ENCODE results near the gene ATRAID.
"Not testable (repeated sequence)": the region's sequence is repeated elsewhere in the genome, so short reads cannot be mapped to it uniquely, and the experiment has no call there.

The ATRAID gene

DNA sequence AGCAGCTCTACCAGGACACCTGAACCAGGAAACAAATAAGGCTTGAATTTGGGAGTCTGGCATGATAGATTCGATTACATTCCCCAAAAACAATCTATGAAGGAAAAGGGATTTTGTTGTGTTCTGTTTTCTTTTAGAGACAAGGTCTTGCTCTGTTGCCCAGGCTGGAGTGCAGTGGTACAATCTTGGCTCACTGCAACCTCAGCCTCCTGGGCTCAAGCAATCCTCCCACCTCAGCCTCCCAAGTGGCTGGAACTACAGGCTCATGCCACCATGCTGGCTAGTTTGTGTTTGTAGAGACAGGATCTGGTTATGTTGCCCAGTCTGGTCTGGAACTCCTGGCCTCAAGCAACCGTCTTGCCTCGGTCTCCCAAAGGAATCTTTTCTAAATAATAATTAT, 13.8 kb upstream of the ATRAID start:
- not testable (repeated sequence) for H3K23ac ChIP-seq (ENCODE audit: low read length); H3K18ac ChIP-seq (ENCODE audit: low read length); H2BK15ac ChIP-seq (replicated peaks; ENCODE audit: low read depth); H2BK5ac ChIP-seq (ENCODE audit: low read length); H3K4me1 ChIP-seq (ENCODE audit: control insufficient read depth, low read depth, low read length); H3K36me3 ChIP-seq (ENCODE audit: control insufficient read depth, insufficient read depth, low read length); H3K79me2 ChIP-seq (ENCODE audit: control insufficient read depth, insufficient read depth, low read length); H3K27ac ChIP-seq (ENCODE audit: low read depth, low read length); H4K5ac ChIP-seq (ENCODE audit: low read length); H3K27me3 ChIP-seq (ENCODE audit: insufficient read depth, low read length, poor library complexity); H3K79me1 ChIP-seq (ENCODE audit: low read length); DNase-seq; H4K8ac ChIP-seq (ENCODE audit: low read depth, low read length); H2BK120ac ChIP-seq (ENCODE audit: low read depth, low read length); H3K56ac ChIP-seq (ENCODE audit: low read length); H3K4me2 ChIP-seq (ENCODE audit: low read length); H2AK5ac ChIP-seq (ENCODE audit: low read length); H3K4ac ChIP-seq (ENCODE audit: low read depth, low read length); H3K4me3 ChIP-seq (ENCODE audit: low read length); H3K9ac ChIP-seq (ENCODE audit: low read length)
- no CpG with 5 or more reads among the region's 3 CpGs for WGBS (ENCODE audit: extremely low coverage, insufficient coverage, low lambda C conversion rate)

DNA sequence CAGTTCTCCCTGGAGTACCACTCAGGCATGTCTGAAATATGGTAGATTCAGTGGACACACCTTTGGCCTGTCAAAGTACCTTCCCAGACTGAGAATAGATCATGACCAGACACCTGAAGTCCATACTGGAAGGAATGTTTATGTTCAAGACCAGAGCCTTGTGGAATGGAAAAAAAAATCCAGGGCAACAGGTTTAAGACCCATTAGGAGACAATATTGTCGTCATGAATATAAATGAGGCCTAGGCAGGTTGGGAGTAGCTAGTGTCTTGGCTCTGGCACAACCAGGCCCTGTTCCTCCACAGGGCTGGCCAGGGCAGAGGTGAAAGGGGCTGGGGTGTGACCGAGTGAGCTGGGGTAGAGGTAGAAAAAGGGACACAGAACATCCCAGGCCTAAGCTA, 13.2 kb upstream of the ATRAID start:
- Histone ChIP-seq H3K4ac (ENCODE audit: low read depth, low read length) (no peak overlapping the region), H3K23ac (ENCODE audit: low read length) (no peak overlapping the region), H3K36me3 (ENCODE audit: control insufficient read depth, insufficient read depth, low read length) (peaks cover 13% of the 10 kb centered on the region), H3K79me1 (ENCODE audit: low read length) (no peaks in the 10 kb centered on the region), H4K8ac (ENCODE audit: low read depth, low read length) (no peak overlapping the region), H2BK15ac (replicated peaks; ENCODE audit: low read depth) (no peak overlapping the region), H4K5ac (ENCODE audit: low read length) (no peak overlapping the region), H2BK120ac (ENCODE audit: low read depth, low read length) (no peak overlapping the region), H2BK5ac (ENCODE audit: low read length) (no peak overlapping the region), H3K4me1 (ENCODE audit: control insufficient read depth, low read depth, low read length) (no peaks in the 10 kb centered on the region), H3K18ac (ENCODE audit: low read length) (no peak overlapping the region), H3K9ac (ENCODE audit: low read length) (no peak overlapping the region), H3K27ac (ENCODE audit: low read depth, low read length) (no peak overlapping the region), H3K56ac (ENCODE audit: low read length) (no peak overlapping the region), H2AK5ac (ENCODE audit: low read length) (no peak overlapping the region), H3K4me2 (ENCODE audit: low read length) (no peak overlapping the region), H3K27me3 (ENCODE audit: insufficient read depth, low read length, poor library complexity) (no peaks in the 10 kb centered on the region), H3K79me2 (ENCODE audit: control insufficient read depth, insufficient read depth, low read length) (no peaks in the 10 kb centered on the region), H3K4me3 (ENCODE audit: low read length) (no peak overlapping the region)
- WGBS (ENCODE audit: extremely low coverage, insufficient coverage, low lambda C conversion rate): no CpG with 5 or more reads among the region's 2 CpGs
- DNase-seq: no peak

DNA sequence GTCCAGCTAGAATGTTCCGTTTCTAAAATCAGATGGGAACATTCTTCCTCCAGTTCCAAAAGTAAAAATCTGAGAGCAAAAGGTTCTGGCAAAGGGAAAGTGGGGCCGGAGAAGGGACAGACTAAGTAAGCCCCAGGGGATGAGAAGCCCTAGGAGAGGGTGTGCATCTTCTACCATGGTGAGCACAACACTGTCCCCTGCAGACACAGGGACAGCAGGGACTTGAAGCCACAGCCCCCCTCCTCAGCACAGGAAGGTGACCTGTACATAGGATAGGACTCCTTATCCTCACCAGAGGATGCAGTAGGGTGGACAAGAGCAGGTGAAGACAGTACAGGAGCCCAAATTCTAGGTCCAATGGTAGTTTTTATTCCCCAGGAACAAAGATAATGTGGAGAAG, 12.6 kb upstream of the ATRAID start:
- H3K27ac ChIP-seq (ENCODE audit: low read depth, low read length): no peak overlapping the region
- no peaks in the 10 kb centered on the region for H3K79me2 ChIP-seq (ENCODE audit: control insufficient read depth, insufficient read depth, low read length)

DNA sequence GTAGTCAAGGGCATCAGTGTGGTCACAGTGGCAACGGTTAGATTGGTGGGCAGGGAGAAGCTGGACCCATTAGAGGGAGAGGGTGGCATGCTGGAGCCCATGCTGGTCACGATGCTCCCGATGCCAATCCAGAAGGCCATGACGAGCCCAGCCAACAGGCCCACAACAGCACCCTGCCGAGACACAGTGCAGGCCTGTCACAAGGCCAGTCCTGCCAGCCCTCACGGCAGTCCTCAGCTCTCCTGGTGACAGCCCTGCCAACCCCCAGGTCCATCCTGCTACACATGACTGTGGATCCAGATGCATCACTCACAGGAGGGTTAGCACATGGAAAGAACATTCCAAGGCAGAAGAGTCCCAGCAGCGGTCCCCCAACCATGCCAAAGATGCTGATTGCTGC, 10.2 kb upstream of the ATRAID start:
- no peaks in the 10 kb centered on the region for H3K79me1 ChIP-seq (ENCODE audit: low read length)
- H3K4me1 ChIP-seq (ENCODE audit: control insufficient read depth, low read depth, low read length): no peaks in the 10 kb centered on the region
- DNase-seq: no peak
- H3K18ac ChIP-seq (ENCODE audit: low read length): no peak overlapping the region
- H3K79me2 ChIP-seq (ENCODE audit: control insufficient read depth, insufficient read depth, low read length): no peaks in the 10 kb centered on the region
- no peak overlapping the region for H2BK120ac ChIP-seq (ENCODE audit: low read depth, low read length)
- H3K36me3 ChIP-seq (ENCODE audit: control insufficient read depth, insufficient read depth, low read length): peaks cover 22% of the 10 kb centered on the region
- H3K27me3 ChIP-seq (ENCODE audit: insufficient read depth, low read length, poor library complexity): no peaks in the 10 kb centered on the region
- no peak overlapping the region for H4K5ac ChIP-seq (ENCODE audit: low read length)
- WGBS (ENCODE audit: extremely low coverage, insufficient coverage, low lambda C conversion rate): no CpG with 5 or more reads among the region's 7 CpGs
- no peak overlapping the region for H3K27ac ChIP-seq (ENCODE audit: low read depth, low read length)
- H3K4me2 ChIP-seq (ENCODE audit: low read length): no peak overlapping the region
- no peak overlapping the region for H3K56ac ChIP-seq (ENCODE audit: low read length)
- no peak overlapping the region for H3K4ac ChIP-seq (ENCODE audit: low read depth, low read length)
- H3K9ac ChIP-seq (ENCODE audit: low read length): no peak overlapping the region
- no peak overlapping the region for H2BK15ac ChIP-seq (replicated peaks; ENCODE audit: low read depth)
- no peak overlapping the region for H2AK5ac ChIP-seq (ENCODE audit: low read length)
- no peak overlapping the region for H2BK5ac ChIP-seq (ENCODE audit: low read length)
- H4K8ac ChIP-seq (ENCODE audit: low read depth, low read length): no peak overlapping the region
- no peak overlapping the region for H3K4me3 ChIP-seq (ENCODE audit: low read length)
- no peak overlapping the region for H3K23ac ChIP-seq (ENCODE audit: low read length)

More for the DNA sequence above, 12.6 kb upstream of the ATRAID start:
- no peak overlapping the region for H3K18ac ChIP-seq (ENCODE audit: low read length)
- no peak overlapping the region for H2BK120ac ChIP-seq (ENCODE audit: low read depth, low read length)
- H3K9ac ChIP-seq (ENCODE audit: low read length): no peak overlapping the region
- no peak overlapping the region for H2BK5ac ChIP-seq (ENCODE audit: low read length)
- no peaks in the 10 kb centered on the region for H3K4me1 ChIP-seq (ENCODE audit: control insufficient read depth, low read depth, low read length)
- no peak for DNase-seq
- H3K4me3 ChIP-seq (ENCODE audit: low read length): no peak overlapping the region
- H4K8ac ChIP-seq (ENCODE audit: low read depth, low read length): no peak overlapping the region
- H3K4me2 ChIP-seq (ENCODE audit: low read length): no peak overlapping the region
- H3K56ac ChIP-seq (ENCODE audit: low read length): no peak overlapping the region
- no peak overlapping the region for H2BK15ac ChIP-seq (replicated peaks; ENCODE audit: low read depth)
- H3K23ac ChIP-seq (ENCODE audit: low read length): no peak overlapping the region
- WGBS (ENCODE audit: extremely low coverage, insufficient coverage, low lambda C conversion rate): no CpG with 5 or more reads among the region's 2 CpGs
- H4K5ac ChIP-seq (ENCODE audit: low read length): no peak overlapping the region
- H3K27me3 ChIP-seq (ENCODE audit: insufficient read depth, low read length, poor library complexity): no peaks in the 10 kb centered on the region
- no peak overlapping the region for H3K4ac ChIP-seq (ENCODE audit: low read depth, low read length)
- H3K36me3 ChIP-seq (ENCODE audit: control insufficient read depth, insufficient read depth, low read length): peaks cover 16% of the 10 kb centered on the region
- H3K79me1 ChIP-seq (ENCODE audit: low read length): no peaks in the 10 kb centered on the region
- H2AK5ac ChIP-seq (ENCODE audit: low read length): no peak overlapping the region

DNA sequence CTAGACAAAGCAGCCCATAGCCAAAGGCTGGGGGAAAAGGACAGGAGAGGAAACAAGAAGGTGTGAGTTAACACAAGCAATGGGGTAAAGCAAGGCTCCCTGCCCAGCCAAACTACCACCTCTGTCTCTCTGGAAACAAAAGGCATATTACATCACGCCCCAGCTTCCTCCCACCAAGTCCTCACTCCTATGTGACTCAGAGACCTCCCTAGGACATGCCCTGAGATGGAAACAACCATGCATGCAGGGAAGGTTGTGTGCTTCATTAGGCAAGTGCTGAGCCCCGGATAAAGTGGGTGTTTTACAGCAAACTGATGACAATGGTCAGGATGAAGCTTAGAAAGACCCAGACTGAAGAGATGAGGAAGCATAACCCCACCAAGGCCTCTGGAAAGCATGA, 9.0 kb upstream of the ATRAID start:
- H4K5ac ChIP-seq (ENCODE audit: low read length): no peak overlapping the region
- no peak overlapping the region for H3K4ac ChIP-seq (ENCODE audit: low read depth, low read length)
- WGBS (ENCODE audit: extremely low coverage, insufficient coverage, low lambda C conversion rate): no CpG with 5 or more reads among the region's 2 CpGs
- no peak overlapping the region for H2BK120ac ChIP-seq (ENCODE audit: low read depth, low read length)
- no peak overlapping the region for H3K56ac ChIP-seq (ENCODE audit: low read length)
- no peak overlapping the region for H3K4me2 ChIP-seq (ENCODE audit: low read length)
- no peak overlapping the region for H2AK5ac ChIP-seq (ENCODE audit: low read length)
- no peak overlapping the region for H3K27ac ChIP-seq (ENCODE audit: low read depth, low read length)
- no peak overlapping the region for H4K8ac ChIP-seq (ENCODE audit: low read depth, low read length)
- H3K9ac ChIP-seq (ENCODE audit: low read length): no peak overlapping the region
- no peak overlapping the region for H2BK15ac ChIP-seq (replicated peaks; ENCODE audit: low read depth)
- peaks cover 4% of the 10 kb centered on the region for H3K79me1 ChIP-seq (ENCODE audit: low read length)
- no peak overlapping the region for H3K23ac ChIP-seq (ENCODE audit: low read length)
- H2BK5ac ChIP-seq (ENCODE audit: low read length): no peak overlapping the region
- DNase-seq: no peak
- H3K4me1 ChIP-seq (ENCODE audit: control insufficient read depth, low read depth, low read length): no peaks in the 10 kb centered on the region
- H3K36me3 ChIP-seq (ENCODE audit: control insufficient read depth, insufficient read depth, low read length): peaks cover 28% of the 10 kb centered on the region
- no peaks in the 10 kb centered on the region for H3K27me3 ChIP-seq (ENCODE audit: insufficient read depth, low read length, poor library complexity)
- no peak overlapping the region for H3K18ac ChIP-seq (ENCODE audit: low read length)
- no peaks in the 10 kb centered on the region for H3K79me2 ChIP-seq (ENCODE audit: control insufficient read depth, insufficient read depth, low read length)
- H3K4me3 ChIP-seq (ENCODE audit: low read length): no peak overlapping the region

DNA sequence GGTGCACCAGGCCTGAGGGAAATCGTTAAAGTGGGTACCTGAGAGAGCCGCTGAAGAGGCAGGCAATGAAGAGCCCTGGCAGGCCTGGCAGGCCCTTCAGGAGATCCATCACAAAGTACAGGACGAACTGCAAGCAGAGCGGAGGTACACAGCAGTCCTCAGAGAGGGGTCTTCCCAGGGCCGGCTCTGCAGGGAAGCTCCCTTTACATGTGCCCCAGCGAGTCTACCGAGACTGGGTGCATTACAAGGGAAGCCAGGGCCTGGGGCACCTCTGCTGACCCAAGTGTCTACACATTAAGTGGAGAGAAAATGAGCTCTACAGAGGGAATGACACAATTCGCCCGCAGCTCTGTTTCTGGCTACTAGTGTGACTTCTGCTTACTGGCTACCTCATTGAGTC, 8.1 kb upstream of the ATRAID start:
- no peak overlapping the region for H3K9ac ChIP-seq (ENCODE audit: low read length)
- no peak overlapping the region for H3K18ac ChIP-seq (ENCODE audit: low read length)
- no peaks in the 10 kb centered on the region for H3K27me3 ChIP-seq (ENCODE audit: insufficient read depth, low read length, poor library complexity)
- no peak overlapping the region for H3K56ac ChIP-seq (ENCODE audit: low read length)
- no peak overlapping the region for H3K27ac ChIP-seq (ENCODE audit: low read depth, low read length)
- no peak overlapping the region for H3K4me2 ChIP-seq (ENCODE audit: low read length)
- H3K79me2 ChIP-seq (ENCODE audit: control insufficient read depth, insufficient read depth, low read length): peaks cover 1% of the 10 kb centered on the region
- no CpG with 5 or more reads among the region's 9 CpGs for WGBS (ENCODE audit: extremely low coverage, insufficient coverage, low lambda C conversion rate)
- no peak for DNase-seq
- no peak overlapping the region for H4K5ac ChIP-seq (ENCODE audit: low read length)
- no peak overlapping the region for H3K23ac ChIP-seq (ENCODE audit: low read length)
- H3K79me1 ChIP-seq (ENCODE audit: low read length): peaks cover 4% of the 10 kb centered on the region
- no peak overlapping the region for H2AK5ac ChIP-seq (ENCODE audit: low read length)
- no peak overlapping the region for H2BK15ac ChIP-seq (replicated peaks; ENCODE audit: low read depth)
- no peak overlapping the region for H3K4ac ChIP-seq (ENCODE audit: low read depth, low read length)
- H3K4me1 ChIP-seq (ENCODE audit: control insufficient read depth, low read depth, low read length): peaks cover 2% of the 10 kb centered on the region
- peaks cover 28% of the 10 kb centered on the region for H3K36me3 ChIP-seq (ENCODE audit: control insufficient read depth, insufficient read depth, low read length)
- no peak overlapping the region for H3K4me3 ChIP-seq (ENCODE audit: low read length)
- no peak overlapping the region for H2BK120ac ChIP-seq (ENCODE audit: low read depth, low read length)
- H4K8ac ChIP-seq (ENCODE audit: low read depth, low read length): no peak overlapping the region
- H2BK5ac ChIP-seq (ENCODE audit: low read length): no peak overlapping the region
